Vagina (tissue), 2 donors: ENCODE results near the gene SPRR2G. TPM values are rescaled to one million over a fixed set of nuclear protein-coding genes. Genes with fewer than 3 reads are reported as not detected.
"Not testable (repeated sequence)": the region's sequence is repeated elsewhere in the genome, so short reads cannot be mapped to it uniquely, and the experiment has no call there.

Experiments used
- DNase-seq, 2 donors: peaks; one replicate each; pipeline ENCODE4 v3.0.0-alpha.2; 2017; ENCODE audit errors: extremely low spot score in 2 of 2
- H3K27ac ChIP-seq: fragments of 200-600 bp; sonication (generic); one replicate; pipeline ENCODE4 v1.5.1; 2019
- H3K27me3 ChIP-seq: fragments of 200-600 bp; sonication (generic); one replicate; pipeline ENCODE4 v1.5.1; 2019
- H3K36me3 ChIP-seq, 2 donors: fragments of 200-600 bp; sonication (generic); one replicate each; pipeline ENCODE4 v1.5.1; 2017 to 2019
- H3K4me1 ChIP-seq: fragments of 200-600 bp; sonication (generic); one replicate; pipeline ENCODE4 v1.5.1; 2019
- H3K4me3 ChIP-seq, 2 donors: fragments of 200-600 bp; sonication (generic); 1 replicate in 1 of 2; 2 replicates in 1 of 2; pipeline ENCODE4 v1.5.1; 2016 to 2019
- H3K9me3 ChIP-seq: fragments of 200-600 bp; sonication (generic); one replicate; pipeline ENCODE4 v1.5.1; 2019
- POLR2A ChIP-seq, 2 donors: fragments of 450-650 bp; IDR thresholded peaks; one replicate each; pipeline ENCODE4 v1.6.1; 2017; ENCODE audit warnings: antibody characterized with exemption in 2 of 2, mild to moderate bottlenecking in 2 of 2, moderate library complexity in 2 of 2
- POLR2AphosphoS5 ChIP-seq, 2 donors: sonication (generic); formaldehyde crosslinking; IDR thresholded peaks; one replicate each; pipeline ENCODE4 v1.9.0; 2017; ENCODE audit warnings: antibody characterized with exemption in 2 of 2, mild to moderate bottlenecking in 2 of 2, low read depth in 1 of 2; ENCODE audit not compliant: insufficient read depth in 1 of 2
- intact Hi-C: fragments of 100-400 bp; cut with DNase I; formaldehyde crosslinking; loops from one replicate; pipeline ENCODE4 v1.15.1; 2023
- small RNA-seq: library from RNA; depleted of rRNA; stranded (forward); fragments of <200 nt; gene quantifications from one replicate; pipeline ENCODE3, GENCODE V24; 2016
- total RNA-seq: library from RNA; depleted of rRNA; stranded (reverse); fragments of >200 nt; gene quantifications from one replicate; pipeline ENCODE4 v1.2.3, GENCODE V29; 2016
- TF ChIP-seq, protein P1 (sequence below), 3 experiments: fragments of 450-650 bp in 2 of 3; fragments of 200-600 bp in 1 of 3; sonication (generic) in 1 of 3; IDR thresholded peaks; one replicate each; pipeline ENCODE4 v1.5.1; 2017 to 2019; ENCODE audit warnings: antibody characterized with exemption in 3 of 3, mild to moderate bottlenecking in 2 of 3, moderate library complexity in 2 of 3

The SPRR2G gene
- total RNA-seq, 1 donor from 2014 or later, result not detected

DNA sequence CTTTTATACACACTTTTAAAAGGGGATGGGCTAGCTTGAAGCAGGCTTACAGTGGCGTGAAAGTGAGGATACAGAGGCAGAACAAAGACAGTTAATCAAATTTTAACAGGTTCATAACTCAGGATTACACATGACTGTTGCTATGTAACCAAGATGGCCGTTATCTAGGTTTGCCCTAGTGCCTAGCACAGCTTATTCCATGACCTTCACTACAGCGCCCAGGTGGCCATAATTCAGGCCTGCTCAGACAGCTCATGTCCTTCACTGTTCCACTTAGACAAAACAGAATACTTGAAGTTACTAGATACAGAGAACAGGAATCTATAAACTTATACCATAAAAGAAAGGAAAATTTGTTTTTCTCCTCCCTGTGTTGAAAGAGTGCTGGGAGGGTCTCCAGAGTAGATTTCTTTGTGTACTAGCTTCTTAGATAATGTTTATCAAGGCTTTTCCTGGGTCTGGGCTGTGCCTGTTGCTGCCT, 31.2 kb downstream of the SPRR2G start:
- Histone ChIP-seq H3K36me3 (no peaks in the 10 kb centered on the region), H3K27ac (no peak overlapping the region), H3K9me3 (no peaks in the 10 kb centered on the region), H3K27me3 (no peaks in the 10 kb centered on the region), H3K4me3 (no peak overlapping the region), H3K4me1 (no peaks in the 10 kb centered on the region)
- intact Hi-C loops, result no loop called here
- TF ChIP-seq, protein P1, sequence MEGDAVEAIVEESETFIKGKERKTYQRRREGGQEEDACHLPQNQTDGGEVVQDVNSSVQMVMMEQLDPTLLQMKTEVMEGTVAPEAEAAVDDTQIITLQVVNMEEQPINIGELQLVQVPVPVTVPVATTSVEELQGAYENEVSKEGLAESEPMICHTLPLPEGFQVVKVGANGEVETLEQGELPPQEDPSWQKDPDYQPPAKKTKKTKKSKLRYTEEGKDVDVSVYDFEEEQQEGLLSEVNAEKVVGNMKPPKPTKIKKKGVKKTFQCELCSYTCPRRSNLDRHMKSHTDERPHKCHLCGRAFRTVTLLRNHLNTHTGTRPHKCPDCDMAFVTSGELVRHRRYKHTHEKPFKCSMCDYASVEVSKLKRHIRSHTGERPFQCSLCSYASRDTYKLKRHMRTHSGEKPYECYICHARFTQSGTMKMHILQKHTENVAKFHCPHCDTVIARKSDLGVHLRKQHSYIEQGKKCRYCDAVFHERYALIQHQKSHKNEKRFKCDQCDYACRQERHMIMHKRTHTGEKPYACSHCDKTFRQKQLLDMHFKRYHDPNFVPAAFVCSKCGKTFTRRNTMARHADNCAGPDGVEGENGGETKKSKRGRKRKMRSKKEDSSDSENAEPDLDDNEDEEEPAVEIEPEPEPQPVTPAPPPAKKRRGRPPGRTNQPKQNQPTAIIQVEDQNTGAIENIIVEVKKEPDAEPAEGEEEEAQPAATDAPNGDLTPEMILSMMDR (IDR thresholded peaks at IDR 0.05), result no peak
- TF ChIP-seq POLR2A (IDR thresholded peaks at IDR 0.05), result no peak
- TF ChIP-seq POLR2AphosphoS5 (IDR thresholded peaks at IDR 0.05; ENCODE audit: insufficient read depth in 1 of 2, low read depth in 1 of 2), result no peak
- no peak for DNase-seq

GRCh38 chr1:153115264-153115663, 35.4 kb downstream of the SPRR2G start:
- H3K36me3 ChIP-seq, H3K27ac ChIP-seq, H3K9me3 ChIP-seq, H3K4me1 ChIP-seq, H3K27me3 ChIP-seq, H3K4me3 ChIP-seq, DNase-seq, intact Hi-C loops: not testable (repeated sequence)

GRCh38 chr1:153113416-153113815, 37.3 kb downstream of the SPRR2G start, which contains the start of gene SPRR2F:
Gene SPRR2F, minus strand, starts transcription at chr1:153113516. Its CDS starts 783 bp downstream, at chr1:153112733.
- intact Hi-C loops, result no loop called here
- TF ChIP-seq, protein P1 (IDR thresholded peaks at IDR 0.05), result no peak
- no peak for TF ChIP-seq POLR2AphosphoS5 (IDR thresholded peaks at IDR 0.05; ENCODE audit: insufficient read depth in 1 of 2, low read depth in 1 of 2)
- no peak for TF ChIP-seq POLR2A (IDR thresholded peaks at IDR 0.05)
- DNase-seq, result no peak

GRCh38 chr1:153112454-153112853, 38.2 kb downstream of the SPRR2G start:
- intact Hi-C loops, H3K36me3 ChIP-seq, DNase-seq: not testable (repeated sequence)

More at GRCh38 chr1:153113416-153113815, 37.3 kb downstream of the SPRR2G start, which contains the start of gene SPRR2F:
- H3K4me1 ChIP-seq, result no peaks in the 10 kb centered on the region
- H3K36me3 ChIP-seq, result no peaks in the 10 kb centered on the region
- no peak within 1 kb of the TSS for H3K27ac ChIP-seq
- no peaks in the 10 kb centered on the region for H3K9me3 ChIP-seq
- H3K27me3 ChIP-seq, result no peaks in the 10 kb centered on the region
- no peak within 1 kb of the TSS for H3K4me3 ChIP-seq

GRCh38 chr1:153100245-153100644, 50.4 kb downstream of the SPRR2G start:
- intact Hi-C loops, result no loop called here
- no peaks in the 10 kb centered on the region for H3K9me3 ChIP-seq
- H3K36me3 ChIP-seq, result no peaks in the 10 kb centered on the region
- no peak for DNase-seq
- H3K4me3 ChIP-seq, result no peak overlapping the region
- H3K27ac ChIP-seq, result no peak overlapping the region
- TF ChIP-seq POLR2AphosphoS5 (IDR thresholded peaks at IDR 0.05; ENCODE audit: insufficient read depth in 1 of 2, low read depth in 1 of 2), result peak in 1 of 2 donors; percentile 79
- TF ChIP-seq, protein P1 (IDR thresholded peaks at IDR 0.05), result no peak
- TF ChIP-seq POLR2A (IDR thresholded peaks at IDR 0.05), result no peak
- no peaks in the 10 kb centered on the region for H3K27me3 ChIP-seq
- no peaks in the 10 kb centered on the region for H3K4me1 ChIP-seq

More at GRCh38 chr1:153112454-153112853, 38.2 kb downstream of the SPRR2G start:
- not testable (repeated sequence) for H3K4me1 ChIP-seq, H3K4me3 ChIP-seq, H3K27me3 ChIP-seq, H3K9me3 ChIP-seq, H3K27ac ChIP-seq

Small RNA genes lying within 50 kb of the gene (small RNA-seq; reads per million reads assigned to genes)
- gene SPRR2C, result not detected

Other genes starting within 250 kb of the SPRR2G start
- 169 TPM for gene IVL, start 242.3 kb downstream of the SPRR2G start, total RNA-seq
- gene SPRR5, start 203.7 kb downstream of the SPRR2G start, total RNA-seq, result not detected
- not detected for gene SPRR4, start 180.2 kb downstream of the SPRR2G start, total RNA-seq
- 109 TPM for gene SPRR1A, start 166.8 kb downstream of the SPRR2G start, total RNA-seq
- gene SPRR3, start 149.1 kb downstream of the SPRR2G start, total RNA-seq, result 1,163 TPM
- gene SPRR1B, start 119.7 kb downstream of the SPRR2G start, total RNA-seq, result 216 TPM
- 49.6 TPM for gene SPRR2D, start 109.8 kb downstream of the SPRR2G start, total RNA-seq
- 74.6 TPM for gene SPRR2A, start 93.4 kb downstream of the SPRR2G start, total RNA-seq
- not detected for gene SPRR2B, start 79.3 kb downstream of the SPRR2G start, total RNA-seq
- 11.8 TPM for gene SPRR2E, start 56.4 kb downstream of the SPRR2G start, total RNA-seq
- gene SPRR2F, start 37.4 kb downstream of the SPRR2G start, total RNA-seq, result 2.5 TPM
- gene LELP1, start 52.5 kb upstream of the SPRR2G start, total RNA-seq, result not detected
- gene PRR9, start 66.7 kb upstream of the SPRR2G start, total RNA-seq, result not detected
- gene LORICRIN, start 108.8 kb upstream of the SPRR2G start, total RNA-seq, result not detected
- 28.7 TPM for gene PGLYRP3, start 162.1 kb upstream of the SPRR2G start, total RNA-seq
- 3.9 TPM for gene PGLYRP4, start 198.0 kb upstream of the SPRR2G start, total RNA-seq
- gene S100A9, start 207.0 kb upstream of the SPRR2G start, total RNA-seq, result 4,658 TPM
- 4.2 TPM for gene S100A12, start 224.7 kb upstream of the SPRR2G start, total RNA-seq
- 1,155 TPM for gene S100A8, start 240.2 kb upstream of the SPRR2G start, total RNA-seq